Osteocyte (in vitro differentiated cells): ENCODE results near the gene MXI1. TPM values are rescaled to one million over a fixed set of nuclear protein-coding genes. Genes with fewer than 3 reads are reported as not detected.

Experiments used
- DNase-seq: peaks from one replicate; pipeline ENCODE4 v3.0.0; 2021; ENCODE audit warnings: mixed read lengths; ENCODE audit not compliant: unreplicated experiment; ENCODE audit errors: extremely low spot score
- H3K27ac Mint-ChIP-seq: one replicate; pipeline ENCODE4 v1.8.0; 2021; ENCODE audit warnings: mild to moderate bottlenecking, mixed read lengths; ENCODE audit not compliant: unreplicated experiment
- H3K27me3 Mint-ChIP-seq: one replicate; pipeline ENCODE4 v1.8.0; 2021; ENCODE audit warnings: mixed read lengths; ENCODE audit not compliant: unreplicated experiment
- H3K36me3 Mint-ChIP-seq: one replicate; pipeline ENCODE4 v1.8.0; 2021; ENCODE audit warnings: mixed read lengths; ENCODE audit not compliant: unreplicated experiment
- H3K4me1 Mint-ChIP-seq: one replicate; pipeline ENCODE4 v1.8.0; 2021; ENCODE audit warnings: mixed read lengths; ENCODE audit not compliant: unreplicated experiment
- H3K4me3 Mint-ChIP-seq: one replicate; pipeline ENCODE4 v1.8.0; 2021; ENCODE audit warnings: mild to moderate bottlenecking, moderate library complexity, mixed read lengths; ENCODE audit not compliant: unreplicated experiment
- H3K9me3 Mint-ChIP-seq: one replicate; pipeline ENCODE4 v1.8.0; 2021; ENCODE audit warnings: mixed read lengths; ENCODE audit not compliant: unreplicated experiment
- long read RNA-seq: library from polyadenylated mRNA; unstranded; transcript quantifications from one replicate; pipeline ENCODE4 v2.0.0, GENCODE V29; 2021
- total RNA-seq: library from RNA; stranded (reverse); gene quantifications from 2 replicates; pipeline ENCODE4 v1.2.1, GENCODE V29; 2021
- TF ChIP-seq, protein P1 (sequence below): fragments of 200-600 bp; sonication (generic); IDR thresholded peaks from 2 replicates; pipeline ENCODE4 v1.5.0; 2021; ENCODE audit warnings: antibody characterized with exemption, mild to moderate bottlenecking, moderate library complexity

The MXI1 gene
- 31.9 and 32.2 TPM in 2 replicates for total RNA-seq
- long read RNA-seq, transcript MXI1-202 (6 exons, 3,470 nt): major isoform, 7 of 37 reads
- long read RNA-seq, partial matches to known transcripts: 5 of 37 reads
- long read RNA-seq, other reads (novel, unspliced or antisense): 20 of 37 reads

DNA sequence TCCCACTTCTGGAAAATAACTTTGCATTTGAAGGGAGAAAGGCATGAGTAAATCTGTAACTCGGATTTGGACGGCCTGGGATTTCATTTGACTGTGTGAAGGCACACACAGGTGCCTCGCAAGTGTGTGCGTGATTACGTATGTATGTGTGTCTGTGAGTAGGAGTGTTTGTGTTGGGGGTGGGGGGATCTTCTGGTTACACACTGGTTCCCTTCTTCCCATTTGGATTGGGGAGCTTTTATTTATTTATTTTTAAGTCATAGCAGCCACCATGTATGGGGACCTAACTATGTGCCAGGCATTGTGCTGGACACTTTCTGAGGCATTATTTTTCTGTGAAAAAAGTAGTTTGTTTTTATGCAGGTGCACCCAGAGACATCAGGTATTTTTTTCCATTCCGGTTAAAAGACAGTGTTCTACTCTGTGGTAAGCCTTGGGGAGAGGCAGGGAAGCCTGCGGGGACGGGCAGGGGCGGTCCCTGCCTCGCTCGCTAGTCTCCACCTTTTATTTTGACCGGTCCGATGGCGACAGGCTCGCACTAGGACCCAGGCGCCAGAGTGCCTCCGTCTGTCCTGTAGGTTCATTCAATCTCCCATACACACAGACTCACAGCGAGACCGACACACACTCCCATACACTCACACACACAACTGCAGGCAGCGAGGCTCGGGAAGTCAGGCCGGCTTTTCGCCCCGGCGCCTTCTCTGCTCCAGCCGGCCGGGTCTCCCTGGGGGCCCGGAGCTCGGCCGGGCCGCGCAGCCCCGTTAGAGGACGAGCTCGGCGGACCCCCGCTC is at the start of gene MXI1:
MXI1 (plus strand) TSS at position 595 of the 794 bp plus-strand sequence. CDS start 204 bp downstream, outside the sequence.
- no peak for DNase-seq
- no peaks in the 10 kb centered on the region for H3K9me3 Mint-ChIP-seq
- peak within 1 kb of the TSS; percentile 89 for H3K27ac Mint-ChIP-seq
- H3K4me3 Mint-ChIP-seq: peak within 1 kb of the TSS; percentile 98
- H3K4me1 Mint-ChIP-seq: peaks cover 29% of the 10 kb centered on the region
- TF ChIP-seq, protein P1, sequence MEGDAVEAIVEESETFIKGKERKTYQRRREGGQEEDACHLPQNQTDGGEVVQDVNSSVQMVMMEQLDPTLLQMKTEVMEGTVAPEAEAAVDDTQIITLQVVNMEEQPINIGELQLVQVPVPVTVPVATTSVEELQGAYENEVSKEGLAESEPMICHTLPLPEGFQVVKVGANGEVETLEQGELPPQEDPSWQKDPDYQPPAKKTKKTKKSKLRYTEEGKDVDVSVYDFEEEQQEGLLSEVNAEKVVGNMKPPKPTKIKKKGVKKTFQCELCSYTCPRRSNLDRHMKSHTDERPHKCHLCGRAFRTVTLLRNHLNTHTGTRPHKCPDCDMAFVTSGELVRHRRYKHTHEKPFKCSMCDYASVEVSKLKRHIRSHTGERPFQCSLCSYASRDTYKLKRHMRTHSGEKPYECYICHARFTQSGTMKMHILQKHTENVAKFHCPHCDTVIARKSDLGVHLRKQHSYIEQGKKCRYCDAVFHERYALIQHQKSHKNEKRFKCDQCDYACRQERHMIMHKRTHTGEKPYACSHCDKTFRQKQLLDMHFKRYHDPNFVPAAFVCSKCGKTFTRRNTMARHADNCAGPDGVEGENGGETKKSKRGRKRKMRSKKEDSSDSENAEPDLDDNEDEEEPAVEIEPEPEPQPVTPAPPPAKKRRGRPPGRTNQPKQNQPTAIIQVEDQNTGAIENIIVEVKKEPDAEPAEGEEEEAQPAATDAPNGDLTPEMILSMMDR: no peak
- H3K27me3 Mint-ChIP-seq: peaks cover 4% of the 10 kb centered on the region
- no peaks in the 10 kb centered on the region for H3K36me3 Mint-ChIP-seq

DNA sequence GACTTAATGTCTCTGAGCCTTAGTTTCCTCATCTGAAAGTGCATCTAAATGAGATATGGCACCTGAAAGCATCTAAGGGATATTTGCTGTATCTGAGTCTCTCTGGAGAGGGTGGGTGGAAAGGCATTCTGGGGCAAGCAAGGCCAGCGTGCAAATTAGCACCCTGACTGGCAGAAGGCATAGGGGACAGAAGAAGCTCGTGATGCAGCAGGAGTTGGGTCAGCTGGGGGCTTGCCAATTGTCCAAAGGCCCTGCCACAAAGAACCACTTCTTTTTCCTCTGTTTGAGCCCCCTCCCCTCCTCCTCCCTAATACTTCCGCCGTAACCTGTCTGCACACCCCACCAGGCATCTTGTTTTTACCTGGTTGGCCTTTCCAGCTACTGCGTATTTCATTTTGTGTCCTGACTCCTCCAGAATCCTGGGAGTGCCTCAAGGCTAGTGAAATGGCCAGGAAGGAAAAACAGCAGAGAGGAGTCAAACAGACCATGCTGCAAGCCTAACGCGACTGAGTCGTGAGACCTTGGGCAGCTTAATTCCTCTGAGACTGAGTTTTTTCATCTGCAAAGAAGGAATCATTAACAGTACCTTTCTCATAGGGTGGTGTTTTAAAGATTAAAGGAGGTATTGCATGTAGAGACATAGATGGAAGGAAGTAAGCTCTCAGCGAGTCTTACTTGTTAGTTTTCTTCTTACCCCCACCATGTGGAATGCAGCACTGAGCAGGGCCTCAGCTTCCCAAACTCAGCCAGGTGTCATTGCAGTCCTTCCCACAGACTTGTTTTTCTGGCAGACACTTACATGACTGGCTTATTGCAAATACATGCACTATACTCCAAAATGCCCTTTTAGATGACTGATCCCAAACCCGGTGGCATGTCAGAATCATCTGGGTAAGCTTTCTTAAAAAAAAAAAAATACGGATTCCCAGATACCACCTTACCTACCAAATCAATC is 49.1 kb upstream of the MXI1 start:
- TF ChIP-seq, protein P1: no peak

DNA sequence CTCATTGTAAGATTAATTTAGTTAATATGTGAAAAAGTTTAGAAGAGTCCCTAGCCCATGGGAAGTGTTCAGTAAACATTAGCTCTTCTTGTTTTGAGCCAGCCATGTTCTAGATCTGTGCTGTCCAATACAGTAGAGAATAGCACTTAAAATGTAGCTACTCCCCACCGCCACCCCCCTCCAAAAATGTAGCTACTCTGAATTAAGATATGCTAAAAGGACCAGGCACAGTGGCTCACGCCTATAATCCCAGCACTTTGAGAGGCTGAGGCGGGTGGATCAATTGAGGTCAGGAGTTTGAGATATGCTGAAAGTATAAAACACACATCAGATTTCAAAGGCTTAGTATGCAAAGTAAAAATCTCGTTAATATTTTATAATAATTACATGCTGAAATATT is 47.3 kb upstream of the MXI1 start:
- Mint-ChIP-seq H3K9me3 (peaks cover 3% of the 10 kb centered on the region), H3K36me3 (no peaks in the 10 kb centered on the region), H3K4me1 (no peaks in the 10 kb centered on the region), H3K27me3 (peaks cover 55% of the 10 kb centered on the region), H3K27ac (no peak overlapping the region), H3K4me3 (no peak overlapping the region)
- DNase-seq: no peak
- TF ChIP-seq, protein P1: no peak

More for the DNA sequence above, 49.1 kb upstream of the MXI1 start:
- no peak overlapping the region for H3K4me3 Mint-ChIP-seq
- peak; percentile 59 for DNase-seq
- H3K36me3 Mint-ChIP-seq: no peaks in the 10 kb centered on the region
- peaks cover 3% of the 10 kb centered on the region for H3K9me3 Mint-ChIP-seq
- H3K27me3 Mint-ChIP-seq: peaks cover 55% of the 10 kb centered on the region
- H3K4me1 Mint-ChIP-seq: no peaks in the 10 kb centered on the region
- no peak overlapping the region for H3K27ac Mint-ChIP-seq

DNA sequence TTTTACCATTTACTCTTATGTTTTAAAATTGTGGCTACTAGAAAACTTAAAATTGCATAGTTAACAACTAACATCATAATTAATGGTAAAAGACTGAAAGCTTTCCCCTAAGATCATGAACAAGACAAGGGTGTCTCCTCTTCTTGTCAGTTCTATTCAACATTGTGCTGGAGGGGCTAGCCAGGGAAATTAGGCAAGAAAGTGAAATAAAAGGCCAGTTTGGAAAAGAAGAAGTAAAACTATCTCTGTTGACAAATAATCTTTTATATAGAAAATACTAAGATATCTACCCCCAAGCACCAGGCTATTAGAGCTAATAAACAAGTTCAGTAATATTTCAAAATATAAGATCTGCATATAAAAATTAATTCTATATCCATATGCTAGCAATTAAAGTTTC is 46.9 kb upstream of the MXI1 start:
- no peak for DNase-seq
- Mint-ChIP-seq H3K36me3 (no peaks in the 10 kb centered on the region), H3K27me3 (peaks cover 57% of the 10 kb centered on the region), H3K4me1 (no peaks in the 10 kb centered on the region), H3K27ac (no peak overlapping the region), H3K9me3 (peaks cover 3% of the 10 kb centered on the region), H3K4me3 (no peak overlapping the region)
- TF ChIP-seq, protein P1: no peak
